ENCODE data around the gene GNPTAB.

DNA sequence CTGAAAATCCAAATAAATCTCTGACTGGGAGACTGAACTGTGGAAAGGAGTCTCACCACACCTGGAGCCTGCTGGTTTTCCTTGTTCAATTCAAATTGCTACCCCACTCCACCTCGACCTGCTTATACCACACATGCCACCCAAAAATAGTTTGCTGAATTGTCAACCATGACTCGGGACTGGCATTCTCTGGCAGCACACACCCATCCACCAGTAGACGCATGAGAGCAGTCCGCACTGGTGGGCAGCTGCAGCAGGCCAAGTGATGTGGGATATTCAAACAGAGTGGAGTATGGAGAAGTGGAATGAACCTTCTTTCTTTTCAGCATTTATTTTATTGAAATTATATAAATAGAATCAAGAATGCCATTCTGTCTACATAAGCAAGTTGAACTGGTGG is 52.8 kb downstream of the GNPTAB start:
- TF ChIP-seq, protein P1, sequence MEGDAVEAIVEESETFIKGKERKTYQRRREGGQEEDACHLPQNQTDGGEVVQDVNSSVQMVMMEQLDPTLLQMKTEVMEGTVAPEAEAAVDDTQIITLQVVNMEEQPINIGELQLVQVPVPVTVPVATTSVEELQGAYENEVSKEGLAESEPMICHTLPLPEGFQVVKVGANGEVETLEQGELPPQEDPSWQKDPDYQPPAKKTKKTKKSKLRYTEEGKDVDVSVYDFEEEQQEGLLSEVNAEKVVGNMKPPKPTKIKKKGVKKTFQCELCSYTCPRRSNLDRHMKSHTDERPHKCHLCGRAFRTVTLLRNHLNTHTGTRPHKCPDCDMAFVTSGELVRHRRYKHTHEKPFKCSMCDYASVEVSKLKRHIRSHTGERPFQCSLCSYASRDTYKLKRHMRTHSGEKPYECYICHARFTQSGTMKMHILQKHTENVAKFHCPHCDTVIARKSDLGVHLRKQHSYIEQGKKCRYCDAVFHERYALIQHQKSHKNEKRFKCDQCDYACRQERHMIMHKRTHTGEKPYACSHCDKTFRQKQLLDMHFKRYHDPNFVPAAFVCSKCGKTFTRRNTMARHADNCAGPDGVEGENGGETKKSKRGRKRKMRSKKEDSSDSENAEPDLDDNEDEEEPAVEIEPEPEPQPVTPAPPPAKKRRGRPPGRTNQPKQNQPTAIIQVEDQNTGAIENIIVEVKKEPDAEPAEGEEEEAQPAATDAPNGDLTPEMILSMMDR (conservative IDR thresholded peaks at IDR 0.05; ENCODE audit: low read length), result no peak
- no peak for TF ChIP-seq EZH2phosphoT487 (IDR thresholded peaks at IDR 0.05; ENCODE audit: borderline replicate concordance, low read depth, low read length)
